Heart left ventricle (tissue), 16 donors: ENCODE results near the gene PLAC9. TPM values are rescaled to one million over a fixed set of nuclear protein-coding genes. Genes with fewer than 3 reads are reported as not detected.

Source experiments
- ATAC-seq, 4 donors: fragments of 200-7000 bp; cut with Tn5 transposase; one replicate each; pipeline ENCODE4 v1.9.1; 2020 to 2022; ENCODE audit warnings: moderate library complexity in 4 of 4, mild to moderate bottlenecking in 3 of 4, moderate number of reproducible peaks in 1 of 4
- DNase-seq, 5 donors: peaks; one replicate each; pipeline ENCODE4 v3.0.0-alpha.2; 2020
- H3K27ac ChIP-seq, 12 donors: fragments of 200-600 bp; sonication (generic) in 4 of 12; one replicate each; pipeline versions ENCODE4 v1.5.0 to v1.8.0; 2016 to 2022; ENCODE audit warnings: mild to moderate bottlenecking in 2 of 12
- H3K27me3 ChIP-seq, 9 donors: fragments of 200-600 bp; sonication (generic) in 2 of 9; one replicate each; pipeline versions ENCODE4 v1.5.1 to v1.8.0; 2016 to 2022; ENCODE audit warnings: mild to moderate bottlenecking in 3 of 9
- H3K36me3 ChIP-seq, 9 donors: fragments of 200-600 bp; sonication (generic) in 2 of 9; one replicate each; pipeline versions ENCODE4 v1.5.0 to v1.8.0; 2018 to 2022; ENCODE audit warnings: mild to moderate bottlenecking in 2 of 9
- H3K4me1 ChIP-seq, 12 donors: fragments of 200-600 bp; sonication (generic) in 4 of 12; one replicate each; pipeline versions ENCODE4 v1.5.0 to v1.8.0; 2016 to 2022; ENCODE audit warnings: mild to moderate bottlenecking in 3 of 12
- H3K4me3 ChIP-seq, 12 donors: fragments of 200-600 bp; sonication (generic) in 4 of 12; one replicate each; pipeline versions ENCODE4 v1.5.0 to v1.8.0; 2017 to 2022; ENCODE audit warnings: mild to moderate bottlenecking in 9 of 12, moderate library complexity in 4 of 12
- H3K9me3 ChIP-seq, 12 donors: fragments of 200-600 bp; sonication (generic) in 4 of 12; one replicate each; pipeline versions ENCODE4 v1.5.0 to v1.8.0; 2016 to 2022; ENCODE audit warnings: mild to moderate bottlenecking in 1 of 12
- CTCF ChIP-seq, 12 donors: fragments of 200-600 bp; sonication (generic) in 4 of 12; IDR thresholded peaks; one replicate each; pipeline versions ENCODE4 v1.5.0 to v1.8.0; 2018 to 2022; ENCODE audit warnings: antibody characterized with exemption in 12 of 12, mild to moderate bottlenecking in 5 of 12
- POLR2A ChIP-seq, 2 donors: fragments of 450-650 bp; IDR thresholded peaks; one replicate each; pipeline ENCODE4 v1.6.1; 2017; ENCODE audit warnings: antibody characterized with exemption in 2 of 2, mild to moderate bottlenecking in 2 of 2, moderate library complexity in 2 of 2
- WGBS, 4 donors: extraction: QIAGEN DNeasy Blood & Tissue Kit in 2 of 4; methylation state at CpG; one replicate each; pipeline versions ENCODE4 v1.1.5 to v1.1.7; 2013 to 2018; 5-methylcytosine and 5-hydroxymethylcytosine counted together
- intact Hi-C, 10 donors: fragments of 100-400 bp; cut with DNase I; formaldehyde crosslinking; loops; one replicate each; pipeline versions ENCODE4 v1.11.1 to v1.14.2; 2022
- polyA plus RNA-seq, 2 donors: library from polyadenylated mRNA; stranded (reverse); fragments of 200-250 nt; gene quantifications; one replicate each; pipeline ENCODE4 v1.2.3, GENCODE V29; 2013
- total RNA-seq, 9 donors: library from RNA; depleted of rRNA in 2 of 9; stranded (reverse); fragments of >200 nt in 2 of 9; fragmentation: NEBNext Ultra II Directional in 3 of 9; extraction: Animal tissue kit (Norgen Biotek cat#: 25700) in 3 of 9; gene quantifications; one replicate each; pipeline versions ENCODE4 v1.1.0 to v1.2.4, GENCODE V29; 2016 to 2023
- donor health status: ischemic (EF 13 %, LVEDD 7.1; RV severe dilation, severe dysfunction).
- donor health status: healthy with polysubstance abuse.
- donor health status: DM: no; HTN: yes; CAD: no.
- donor health status: DM: no; HTN: no; CAD: no.
- donor health status: ischemic (EF 25% LVEDD 6.9; RV normal size, moderate dysfunction).
- donor health status: ischemic (EF 25% LVEDD 5.7; RV mildly dilated, moderate dysfunction).
- donor health status: healthy.
- donor health status: DM: yes; HTN: yes; CAD: no.
- donor health status: ischemic (EF 35%, LVEDD 5.7; RV mildly dilated, moderate dysfunction).
- donor health status: nonischemic (EF 11% LVEDD 7.7; RV severe dilation, severe dysfunction).
- donor health status: DM: yes; HTN: yes; CAD: no.
- donor health status: PGD.
- donor health status: ischemic (EF 29% LVEDD 5.4; RV normal size, mild dysfunction).
- donor health status: nonischemic (EF 23%, LVEDD 6.1; RV moderate dilation, normal function).

PLAC9 gene
- total and polyA plus RNA-seq, 11 donors = 16.5 to 51.6 (median 26.5) TPM

- WGBS, 4 donors = 96 to 98% (median 98%) methylated on average over 13 to 14 of the region's 14 CpGs
- H3K4me1 ChIP-seq = peaks cover 10 to 61% (median 34%) of the 10 kb centered on the region in 12 donors
- H3K27ac ChIP-seq = peak overlapping the region; percentile 54 to 91 (median 84)
- DNase-seq (no peak), ATAC-seq (no peak)
- no peak overlapping the region for H3K4me3 ChIP-seq
- intact Hi-C loops = loop anchor here in 4 of 10 donors (5.0 kb wide), 2 partner anchors 45 to 50 kb away; partner anchors contain the start of gene ANXA11 (in 2 of the 4)
- H3K27me3 ChIP-seq = no peaks in the 10 kb centered on the region
- peaks cover 3 to 99% (median 92%) of the 10 kb centered on the region in 9 donors for H3K36me3 ChIP-seq
- H3K9me3 ChIP-seq = no peaks in the 10 kb centered on the region
- no peak for TF ChIP-seq CTCF (IDR thresholded peaks at IDR 0.05)
- no peak for TF ChIP-seq POLR2A (IDR thresholded peaks at IDR 0.05)
Measured at GRCh38 chr10:80157561-80157960, 25.0 kb downstream of the PLAC9 start.

- ATAC-seq (peak; percentile 3 to 31 (median 12)), DNase-seq (no peak)
- Histone ChIP-seq H3K4me1 (peaks cover 10 to 63% (median 34%) of the 10 kb centered on the region in 12 donors), H3K27ac (peak overlapping the region; percentile 54 to 91 (median 84)), H3K36me3 (peaks cover 3 to 99% (median 92%) of the 10 kb centered on the region in 9 donors), H3K9me3 (no peaks in the 10 kb centered on the region), H3K4me3 (no peak overlapping the region), H3K27me3 (no peaks in the 10 kb centered on the region)
- 44 to 62% (median 52%) methylated on average over 5 of the region's 5 CpGs for WGBS, 4 donors
- TF ChIP-seq POLR2A (IDR thresholded peaks at IDR 0.05) = no peak
- TF ChIP-seq CTCF (IDR thresholded peaks at IDR 0.05) = no peak
- intact Hi-C loops = loop anchor here in 8 of 10 donors (1.0 to 5.0 kb wide), 5 partner anchors 44 to 49 kb away; partner anchors contain the start of gene ANXA11 (in 4 of the 8)
Measured at GRCh38 chr10:80158126-80158525, 25.6 kb downstream of the PLAC9 start.

- Histone ChIP-seq H3K27ac (peak overlapping the region in 11 of 12 donors; percentile 65 to 91 (median 84)), H3K4me3 (peak overlapping the region in 1 of 12 donors; percentile 18), H3K9me3 (no peaks in the 10 kb centered on the region), H3K4me1 (peaks cover 12 to 66% (median 39%) of the 10 kb centered on the region in 12 donors), H3K36me3 (peaks cover 3 to 99% (median 92%) of the 10 kb centered on the region in 9 donors), H3K27me3 (no peaks in the 10 kb centered on the region)
- WGBS, 4 donors = 2 to 30% (median 20%) methylated on average over 5 to 14 of the region's 14 CpGs
- peak; percentile 89 to 96 (median 92) for DNase-seq
- TF ChIP-seq POLR2A (IDR thresholded peaks at IDR 0.05) (peak in 1 of 2 donors; percentile 19), CTCF (IDR thresholded peaks at IDR 0.05) (no peak)
- intact Hi-C loops = loop anchor here in 8 of 10 donors (1.0 to 5.0 kb wide), 5 partner anchors 44 to 49 kb away; partner anchors contain the start of gene ANXA11 (in 4 of the 8)
- peak; percentile 80 to 96 (median 92) for ATAC-seq
Measured at GRCh38 chr10:80158598-80159127, 26.1 kb downstream of the PLAC9 start.

- WGBS, 4 donors = 56 to 77% (median 67%) methylated on average over 9 of the region's 9 CpGs
- peaks cover 3 to 99% (median 92%) of the 10 kb centered on the region in 9 donors for H3K36me3 ChIP-seq
- intact Hi-C loops = loop anchor here in 7 of 10 donors (2.0 to 5.0 kb wide), 4 partner anchors 43 to 48 kb away; partner anchors contain the start of gene ANXA11 (in 4 of the 7)
- H3K27me3 ChIP-seq = no peaks in the 10 kb centered on the region
- peak overlapping the region in 11 of 12 donors; percentile 65 to 91 (median 84) for H3K27ac ChIP-seq
- DNase-seq = no peak
- no peak for TF ChIP-seq POLR2A (IDR thresholded peaks at IDR 0.05)
- TF ChIP-seq CTCF (IDR thresholded peaks at IDR 0.05) = no peak
- no peak for ATAC-seq
- peak overlapping the region in 1 of 12 donors; percentile 18 for H3K4me3 ChIP-seq
- H3K9me3 ChIP-seq = no peaks in the 10 kb centered on the region
- peaks cover 17 to 73% (median 46%) of the 10 kb centered on the region in 12 donors for H3K4me1 ChIP-seq
Measured at GRCh38 chr10:80159166-80159873, 26.8 kb downstream of the PLAC9 start.
